TTC549 (cell line): ENCODE results near the gene PRIMPOL.
"Not testable (repeated sequence)": the region's sequence is repeated elsewhere in the genome, so short reads cannot be mapped to it uniquely, and the experiment has no call there.

ENCODE experiments used
- FAIRE-seq: peaks from 2 replicates; lab custom pipeline; 2012; peaks lifted over from hg19 to GRCh38; lab: Jason Lieb, UNC

Gene PRIMPOL

GRCh38 chr4:184641022-184641421, 8.5 kb upstream of the PRIMPOL start:
- FAIRE-seq, result no peak

GRCh38 chr4:184641451-184641850, 8.1 kb upstream of the PRIMPOL start:
- no peak for FAIRE-seq

DNA sequence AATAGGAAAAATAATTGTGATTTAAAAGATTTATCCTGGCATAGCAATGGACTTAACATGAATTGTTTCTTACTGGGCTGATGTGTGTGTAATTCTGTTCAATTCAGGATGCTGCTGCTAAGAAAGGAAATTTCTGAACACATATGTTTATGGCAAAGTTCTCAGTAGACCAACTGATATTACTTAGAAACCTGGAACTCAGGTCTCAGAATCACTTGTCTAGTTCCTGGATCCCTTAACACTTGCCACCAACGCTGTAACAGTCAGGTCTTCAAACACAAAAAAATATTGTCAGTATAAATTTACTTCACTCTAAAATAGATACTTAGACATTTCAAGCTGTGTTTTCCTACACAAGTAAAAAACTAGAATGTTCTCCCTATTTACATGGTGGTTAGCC, 5.8 kb upstream of the PRIMPOL start:
- no peak for FAIRE-seq

DNA sequence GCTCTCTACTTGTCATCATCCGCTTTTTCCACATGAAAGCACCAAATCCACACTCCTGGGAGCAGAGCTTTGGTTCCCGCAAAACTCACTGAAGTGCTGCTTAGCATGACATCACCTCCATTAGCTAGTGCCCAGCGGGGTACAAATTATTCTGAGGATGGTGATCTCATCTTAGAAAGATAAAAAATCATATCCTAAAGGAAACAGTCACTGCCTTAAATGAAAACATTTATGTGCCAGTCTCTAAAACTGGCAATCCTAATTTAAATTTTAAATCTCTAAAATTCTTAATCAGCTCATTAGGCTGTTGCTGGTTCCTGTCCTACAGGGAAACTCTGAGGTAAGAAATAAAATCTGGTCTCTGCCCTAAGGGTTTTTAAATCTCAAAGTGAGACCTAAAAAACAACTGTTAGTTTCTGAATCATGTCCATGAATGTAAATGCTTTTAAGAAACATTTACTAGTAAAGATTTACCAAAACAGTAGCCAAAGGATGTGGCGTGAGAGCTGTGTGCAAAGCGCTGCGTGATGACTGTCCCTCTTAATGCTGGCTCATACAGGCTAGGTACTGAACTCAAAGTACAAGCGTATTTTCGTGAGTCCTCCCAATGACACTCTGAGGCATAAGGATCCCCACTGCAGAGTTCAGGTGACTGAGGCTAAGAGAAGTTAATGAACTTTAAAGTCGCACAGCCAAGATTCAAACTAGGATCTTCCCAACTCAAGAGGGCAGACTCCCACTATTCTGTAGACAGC, 4.8 kb upstream of the PRIMPOL start:
- FAIRE-seq, result no peak

DNA sequence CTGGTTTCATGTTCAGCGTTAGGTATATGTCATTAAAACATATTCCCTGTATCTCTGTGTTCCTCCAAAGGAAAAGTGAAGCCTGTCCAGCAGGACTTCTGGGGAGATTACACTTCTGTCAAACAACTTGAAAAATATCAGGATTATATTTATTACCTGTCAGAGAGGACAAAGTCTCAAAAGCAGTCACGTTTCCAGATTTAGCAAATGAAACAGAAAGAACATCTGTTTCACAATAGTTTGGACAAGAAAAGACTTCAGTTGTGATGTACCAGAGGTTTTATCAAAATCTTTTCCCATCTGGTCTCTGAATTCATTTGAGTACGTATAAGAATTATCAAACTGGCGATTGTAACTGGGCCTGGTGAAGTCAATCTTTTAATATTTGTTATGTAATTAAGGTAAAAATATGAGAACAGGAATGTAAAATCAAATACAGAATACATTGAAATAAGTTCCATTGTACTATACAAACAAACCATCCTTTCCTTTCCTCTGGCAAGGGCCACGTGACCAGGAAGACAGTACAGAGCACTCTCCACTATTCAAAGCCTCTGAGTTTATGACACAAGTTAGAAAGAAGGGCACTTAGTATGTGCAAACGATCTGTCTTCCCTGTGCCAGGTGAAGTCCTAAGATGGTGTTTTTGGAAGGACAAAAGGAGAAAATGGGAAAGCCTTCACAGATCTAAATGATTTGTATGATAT, 3.5 kb upstream of the PRIMPOL start:
- FAIRE-seq, result no peak

GRCh38 chr4:184647266-184648053, 2.1 kb upstream of the PRIMPOL start:
- FAIRE-seq, result no peak

DNA sequence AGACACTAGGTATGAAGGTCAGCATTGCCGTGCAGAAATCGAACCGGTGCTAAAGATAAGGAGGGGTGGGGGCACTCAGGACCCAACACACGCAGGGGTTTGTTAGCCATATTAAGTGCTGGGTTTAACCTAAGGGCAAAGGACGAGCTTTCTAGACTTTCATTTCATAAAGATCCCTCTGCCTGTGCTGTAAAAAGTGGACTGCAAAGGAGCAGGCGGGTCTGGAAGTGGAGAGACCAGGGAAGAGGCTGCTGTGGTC, 1.6 kb upstream of the PRIMPOL start:
- no peak for FAIRE-seq

- FAIRE-seq, result no peak
Measured at GRCh38 chr4:184648313-184649025, 1.1 kb upstream of the PRIMPOL start.

DNA sequence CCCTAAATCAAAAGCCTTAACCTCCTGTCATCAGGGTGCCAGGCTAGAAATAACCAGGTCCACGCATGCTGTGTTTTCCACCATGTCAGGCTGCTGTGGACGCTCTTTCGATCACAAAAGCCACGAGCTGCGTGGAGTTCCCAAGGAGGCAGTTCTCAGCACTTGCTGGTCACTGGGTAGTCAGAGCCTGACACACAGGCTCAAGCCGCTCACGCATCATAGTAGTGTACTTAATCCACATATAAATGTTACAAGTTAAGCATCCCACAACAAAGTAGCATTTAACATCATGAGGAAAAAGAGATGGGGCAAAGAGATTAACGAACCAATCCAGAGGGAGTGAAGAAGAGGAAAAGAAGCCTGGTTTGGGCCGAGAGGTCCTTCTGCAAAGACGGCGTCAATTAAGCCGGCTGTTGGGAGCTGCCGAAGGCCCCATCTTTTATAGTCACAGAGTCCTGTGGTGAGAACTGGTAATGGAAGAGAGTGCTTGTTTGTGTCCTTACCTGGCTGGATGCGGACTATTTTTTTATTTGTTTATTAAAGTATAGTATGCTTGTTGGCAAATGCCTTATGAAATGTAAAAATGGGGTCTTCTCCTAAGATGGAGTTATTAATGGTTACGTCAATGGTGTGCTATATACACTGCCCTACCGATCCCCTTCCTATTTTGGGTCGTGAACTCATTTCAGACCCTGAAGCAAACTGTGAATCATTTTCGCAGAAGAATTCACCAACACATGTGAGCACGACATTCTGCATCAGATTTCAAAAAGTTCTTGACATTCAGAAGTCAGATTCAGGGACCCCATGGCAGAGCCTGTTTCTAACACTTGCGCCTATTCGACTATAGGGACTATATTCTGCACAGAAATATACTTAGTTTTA, 675 bp downstream of the PRIMPOL start:
- FAIRE-seq, result no peak

DNA sequence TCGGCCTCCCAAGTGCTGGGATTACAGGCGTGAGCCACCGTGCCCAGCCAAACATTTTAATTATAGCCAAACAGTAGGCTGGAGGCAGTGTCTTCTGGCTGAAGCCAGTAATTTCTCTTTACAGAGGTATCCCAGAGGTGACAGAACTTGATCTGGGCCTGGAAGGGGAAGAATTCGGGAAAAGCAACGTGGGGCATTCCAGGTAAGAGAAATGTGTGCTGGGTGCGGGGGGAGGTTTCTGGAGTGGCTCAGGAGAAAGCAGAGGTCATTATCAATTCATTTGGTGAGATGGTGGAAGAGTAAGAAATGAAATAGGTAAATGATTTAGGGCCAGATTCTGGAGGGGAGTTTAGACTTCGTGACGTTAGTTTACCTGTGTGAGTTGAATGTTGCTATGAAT, 2.4 kb downstream of the PRIMPOL start:
- no peak for FAIRE-seq

DNA sequence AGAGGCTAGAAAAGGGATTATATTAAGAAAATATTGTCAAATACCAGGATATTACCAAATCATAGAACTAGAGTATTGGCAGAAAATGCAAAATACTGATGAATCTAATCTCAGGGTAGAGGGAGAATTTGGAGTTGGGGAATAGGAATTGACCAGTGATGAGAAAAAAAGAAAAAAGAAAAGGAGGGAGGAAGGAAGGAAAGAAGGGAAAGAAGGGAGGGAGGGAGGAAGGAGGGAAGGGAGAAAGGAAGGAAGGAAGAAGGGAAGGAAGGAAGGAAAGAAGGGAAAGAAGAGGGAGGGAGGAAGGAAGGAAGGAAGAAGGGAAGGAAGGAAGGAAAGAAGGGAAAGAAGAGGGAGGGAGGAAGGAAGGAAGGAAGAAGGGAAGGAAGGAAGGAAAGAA, 3.1 kb downstream of the PRIMPOL start:
- FAIRE-seq, result not testable (repeated sequence)

- no peak for FAIRE-seq
Measured at GRCh38 chr4:184653650-184654049, 4.1 kb downstream of the PRIMPOL start.

DNA sequence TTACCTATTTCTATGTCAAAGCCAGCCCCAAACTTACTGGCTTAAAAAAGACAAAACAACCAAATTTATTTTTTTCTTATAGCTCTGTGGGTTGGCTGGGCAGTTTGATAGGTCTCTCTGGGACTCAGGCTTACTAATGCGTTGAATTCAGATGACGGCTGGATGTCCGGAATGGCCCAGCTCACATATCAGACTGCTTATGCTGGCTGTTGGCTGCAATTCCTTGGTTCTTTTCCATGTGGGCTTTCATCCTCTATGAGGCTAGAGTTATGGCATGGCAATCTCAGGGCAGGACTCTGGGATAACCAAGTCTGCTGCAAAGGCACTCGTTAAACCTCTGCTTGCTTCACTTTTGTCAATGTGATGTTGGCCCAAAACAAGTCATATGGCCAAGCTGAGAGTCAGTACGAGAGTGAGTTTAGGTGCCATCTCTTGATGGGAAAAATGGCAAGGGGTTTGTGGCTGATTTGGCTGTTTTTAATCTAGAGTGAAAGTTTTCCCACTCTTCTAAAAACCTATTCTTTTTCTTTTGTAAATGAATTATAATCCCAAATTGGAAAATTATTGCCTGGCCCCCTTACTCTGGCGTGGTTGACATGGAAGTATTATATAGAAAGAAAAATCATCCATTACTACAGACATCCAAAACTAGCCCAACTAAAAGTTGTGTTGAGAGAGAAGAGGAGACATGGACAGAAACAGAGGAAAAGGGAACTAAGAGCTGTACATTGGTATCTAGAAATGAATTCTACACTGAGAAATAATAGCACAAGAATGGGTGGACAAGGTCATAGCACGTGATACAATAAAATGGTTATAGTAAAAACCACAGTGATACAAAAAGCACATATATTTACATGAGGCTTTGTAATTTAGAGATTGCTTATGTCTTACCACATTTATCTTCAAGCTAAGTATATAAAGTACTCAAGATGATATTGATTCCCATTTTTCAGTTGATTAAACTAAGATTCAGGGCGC, 6.6 kb downstream of the PRIMPOL start:
- FAIRE-seq, result no peak

- no peak for FAIRE-seq
Measured at GRCh38 chr4:184657144-184657543, 7.6 kb downstream of the PRIMPOL start.

GRCh38 chr4:184657820-184658219, 8.3 kb downstream of the PRIMPOL start:
- not testable (repeated sequence) for FAIRE-seq

DNA sequence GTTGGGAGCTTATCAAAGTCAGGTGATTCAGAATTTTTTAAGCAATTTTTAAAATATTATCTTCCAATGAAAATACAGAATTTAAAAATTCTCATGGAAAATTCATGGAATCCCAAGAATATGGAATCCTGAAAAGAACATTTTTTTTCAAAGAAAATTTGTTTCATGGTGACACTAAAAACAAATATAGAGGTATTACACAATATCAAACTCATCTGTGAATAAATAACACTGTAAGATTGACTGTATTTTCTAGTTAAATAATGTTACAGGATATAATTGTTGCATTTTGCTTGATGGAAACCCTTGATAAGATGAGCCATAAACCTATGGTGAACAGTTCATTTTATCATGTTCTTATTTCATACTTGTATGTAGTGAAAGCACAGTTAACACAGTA, 11.4 kb downstream of the PRIMPOL start:
- FAIRE-seq, result no peak

DNA sequence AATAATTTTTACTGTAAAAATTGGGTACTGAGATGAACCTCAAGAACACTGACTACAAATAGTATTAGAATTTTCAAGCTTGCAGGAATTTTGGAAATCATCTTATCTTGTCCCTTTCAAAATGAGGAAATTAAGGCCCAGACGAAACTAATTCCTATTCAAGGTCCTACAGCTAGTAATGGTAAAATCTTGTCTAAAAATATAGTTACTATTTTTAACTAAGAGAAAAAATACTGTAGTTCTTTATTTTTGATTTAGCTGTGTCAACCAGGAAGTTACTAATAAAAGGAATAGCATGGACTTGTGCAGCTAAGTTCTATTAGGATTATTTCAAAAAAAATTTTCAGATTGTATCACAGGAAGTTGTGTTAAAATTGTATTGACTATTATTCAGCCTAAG, 12.7 kb downstream of the PRIMPOL start:
- FAIRE-seq, result no peak

DNA sequence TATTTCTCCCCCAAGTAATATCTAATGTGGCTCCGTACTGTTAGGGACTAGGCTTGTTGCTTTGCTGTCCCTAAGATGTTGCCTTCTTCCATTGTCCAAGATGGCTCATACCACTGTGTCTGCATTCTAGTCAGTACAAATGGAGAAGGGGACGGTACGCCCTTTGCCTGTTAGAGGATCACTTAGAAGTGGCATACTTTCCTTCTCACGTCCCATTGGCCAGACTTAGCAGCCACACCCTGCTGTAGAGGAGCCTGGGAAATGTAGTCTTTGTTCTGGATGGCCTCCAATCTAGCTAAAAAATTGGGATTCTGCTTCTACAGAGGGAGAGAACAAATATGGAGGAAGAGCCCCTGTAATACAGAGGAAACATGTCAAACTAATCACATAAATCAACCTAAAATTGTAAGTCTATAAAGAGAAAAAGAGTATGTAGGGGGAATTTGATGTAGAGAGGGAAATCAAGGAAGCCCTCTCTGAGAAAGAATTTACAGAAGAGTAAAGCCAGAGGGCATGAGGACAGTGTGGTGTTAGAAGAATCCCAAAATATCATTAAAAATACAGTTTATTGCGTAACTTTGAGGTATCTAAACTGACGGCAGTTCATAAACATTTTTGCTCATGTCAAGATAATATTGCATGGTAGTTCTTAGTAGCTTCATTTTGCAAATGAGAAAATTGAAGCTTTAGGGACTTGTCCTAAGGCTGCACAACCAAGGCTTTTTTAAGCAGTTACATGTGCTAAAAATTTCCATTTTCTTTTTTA, 15.1 kb downstream of the PRIMPOL start:
- no peak for FAIRE-seq

GRCh38 chr4:184666670-184667069, 17.1 kb downstream of the PRIMPOL start:
- FAIRE-seq, result no peak

GRCh38 chr4:184668096-184668495, 18.6 kb downstream of the PRIMPOL start:
- FAIRE-seq, result no peak
